PC-3 (cell line): ENCODE data around the gene C11orf58. TPM values are rescaled to one million over a fixed set of nuclear protein-coding genes. Genes with fewer than 3 reads are reported as not detected.

Source experiments
- ATAC-seq: fragments of 200-7000 bp; cut with Tn5 transposase; 2 replicates; pipeline ENCODE4 v1.9.1; 2020; ENCODE audit warnings: mild to moderate bottlenecking, moderate library complexity
- BruUV-seq: library from RNA; stranded (reverse); fragments of 400-500 nt; replicated peaks from 2 replicates; lab custom pipeline; 2021; lab: Mats Ljungman, UMichigan
- CTCF ChIA-PET: fragments of 300-600 bp; sonication (Branson Sonifier 250); formaldehyde crosslinking; loops from one replicate; lab custom pipeline; 2022; ENCODE audit warnings: antibody characterized with exemption; lab: Charles Lee
- POLR2A ChIA-PET: fragments of 300-600 bp; sonication (Branson Sonifier 250); formaldehyde crosslinking; loops from one replicate; lab custom pipeline; 2022; ENCODE audit warnings: antibody characterized with exemption; ENCODE audit not compliant: unreplicated experiment; lab: Charles Lee
- DNase-seq: peaks from one replicate; pipeline ENCODE4 v3.0.0-alpha.2; 2015
- H2AFZ ChIP-seq: fragments of 300-600 bp; sonication (generic); 2 replicates; pipeline ENCODE4 v1.6.0; 2016; ENCODE audit warnings: antibody characterized with exemption, low read length
- H3F3A ChIP-seq: fragments of 300-600 bp; sonication (generic); one replicate; pipeline ENCODE4 v1.6.0; 2017; ENCODE audit warnings: antibody characterized with exemption, low read length, control low read depth, mild to moderate bottlenecking; ENCODE audit not compliant: unreplicated experiment
- H3K27ac ChIP-seq: fragments of 300-600 bp; sonication (generic); 2 replicates; pipeline ENCODE4 v1.5.1; 2016; ENCODE audit warnings: mild to moderate bottlenecking, low read length
- H3K27me3 ChIP-seq: fragments of 300-600 bp; sonication (generic); 2 replicates; pipeline ENCODE4 v1.6.1; 2016; ENCODE audit warnings: low read length, mixed read lengths
- H3K36me3 ChIP-seq: fragments of 300-600 bp; sonication (generic); 2 replicates; pipeline ENCODE4 v1.6.1; 2016; ENCODE audit warnings: low read depth, mixed run types, low read length, mixed read lengths
- H3K4me1 ChIP-seq: fragments of 300-600 bp; sonication (generic); 2 replicates; pipeline ENCODE4 v1.5.1; 2016; ENCODE audit warnings: low read length; ENCODE audit not compliant: insufficient read depth
- H3K4me2 ChIP-seq: fragments of 300-600 bp; sonication (generic); 2 replicates; pipeline ENCODE4 v1.6.0; 2016; ENCODE audit warnings: low read length
- H3K4me3 ChIP-seq: fragments of 300-600 bp; sonication (generic); 2 replicates; pipeline ENCODE4 v1.5.1; 2016; ENCODE audit warnings: mild to moderate bottlenecking, low read length, mixed read lengths
- H3K79me2 ChIP-seq: fragments of 300-600 bp; sonication (generic); 2 replicates; pipeline ENCODE4 v1.6.1; 2017; ENCODE audit warnings: low read length, mixed read lengths
- H3K9ac ChIP-seq: fragments of 300-600 bp; sonication (generic); 2 replicates; pipeline ENCODE4 v1.6.0; 2016; ENCODE audit warnings: mild to moderate bottlenecking, low read length
- H3K9me2 ChIP-seq: fragments of 300-600 bp; sonication (generic); replicated peaks from 2 replicates; pipeline ENCODE4 v1.6.1; 2016; ENCODE audit warnings: mixed run types, low read length, mixed read lengths
- H3K9me3 ChIP-seq: fragments of 300-600 bp; sonication (generic); 2 replicates; pipeline ENCODE4 v1.6.1; 2016; ENCODE audit warnings: low read length, mixed read lengths
- H4K20me1 ChIP-seq: fragments of 300-600 bp; sonication (generic); 2 replicates; pipeline ENCODE4 v1.6.1; 2016; ENCODE audit warnings: low read length, mixed read lengths
- EZH2 ChIP-seq: fragments of 300-600 bp; sonication (generic); IDR thresholded peaks from one replicate; pipeline ENCODE4 v1.6.1; 2017; ENCODE audit warnings: antibody characterized with exemption, mild to moderate bottlenecking, low read length; ENCODE audit not compliant: unreplicated experiment
- EZH2phosphoT487 ChIP-seq: fragments of 300-600 bp; sonication (generic); IDR thresholded peaks from 2 replicates; pipeline ENCODE4 v1.6.1; 2018; ENCODE audit warnings: mild to moderate bottlenecking, antibody characterized with exemption, low read length, borderline replicate concordance
- intact Hi-C: fragments of 100-400 bp; cut with micrococcal nuclease; formaldehyde crosslinking; loops from 2 replicates; pipeline ENCODE4 v1.9.0; 2023
- total RNA-seq: library from RNA; depleted of rRNA; stranded (reverse); fragments of >200 nt; gene quantifications from 2 replicates; pipeline ENCODE4 v1.2.3, GENCODE V29; 2014
- TF ChIP-seq, protein P1 (sequence below): fragments of 300-600 bp; sonication (generic); conservative IDR thresholded peaks from 2 replicates; pipeline ENCODE4 v1.5.1; 2017; ENCODE audit warnings: antibody characterized with exemption, low read depth, mild to moderate bottlenecking, low read length

C11orf58 gene
- total RNA-seq, 1 experiment from 2014 or later = 157 TPM

DNA sequence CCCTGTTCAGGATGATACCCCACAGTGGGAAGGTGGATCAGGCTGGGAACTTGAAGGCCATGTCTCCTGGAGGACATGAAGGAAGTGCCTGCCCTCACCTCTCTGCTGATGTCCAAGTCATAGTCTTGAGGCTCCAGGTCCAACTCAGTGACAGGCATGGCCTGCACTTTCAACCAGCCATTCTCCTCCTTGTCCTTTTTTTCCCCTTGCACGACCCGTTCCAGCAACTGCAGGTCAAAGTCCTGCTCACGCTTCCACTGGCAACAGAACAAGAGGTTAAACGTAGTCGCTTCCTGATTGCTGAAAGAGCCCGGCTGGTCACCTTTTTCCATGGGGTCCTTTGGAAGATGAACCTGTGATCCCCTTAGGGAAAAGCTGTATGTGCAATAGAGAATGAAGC, 47.7 kb downstream of the C11orf58 start:
- H2AFZ ChIP-seq = no peak overlapping the region
- H3K4me3 ChIP-seq = no peak overlapping the region
- POLR2A ChIA-PET = interaction anchor here (0.7 kb wide), 1 partner anchor 32 kb away, joined by 4 read pairs; no protein-coding TSS in a partner anchor
- H3K27ac ChIP-seq = no peak overlapping the region
- no peaks in the 10 kb centered on the region for H3K9me3 ChIP-seq
- H3K9ac ChIP-seq = no peak overlapping the region
- no peaks in the 10 kb centered on the region for H3K36me3 ChIP-seq
- TF ChIP-seq, protein P1, sequence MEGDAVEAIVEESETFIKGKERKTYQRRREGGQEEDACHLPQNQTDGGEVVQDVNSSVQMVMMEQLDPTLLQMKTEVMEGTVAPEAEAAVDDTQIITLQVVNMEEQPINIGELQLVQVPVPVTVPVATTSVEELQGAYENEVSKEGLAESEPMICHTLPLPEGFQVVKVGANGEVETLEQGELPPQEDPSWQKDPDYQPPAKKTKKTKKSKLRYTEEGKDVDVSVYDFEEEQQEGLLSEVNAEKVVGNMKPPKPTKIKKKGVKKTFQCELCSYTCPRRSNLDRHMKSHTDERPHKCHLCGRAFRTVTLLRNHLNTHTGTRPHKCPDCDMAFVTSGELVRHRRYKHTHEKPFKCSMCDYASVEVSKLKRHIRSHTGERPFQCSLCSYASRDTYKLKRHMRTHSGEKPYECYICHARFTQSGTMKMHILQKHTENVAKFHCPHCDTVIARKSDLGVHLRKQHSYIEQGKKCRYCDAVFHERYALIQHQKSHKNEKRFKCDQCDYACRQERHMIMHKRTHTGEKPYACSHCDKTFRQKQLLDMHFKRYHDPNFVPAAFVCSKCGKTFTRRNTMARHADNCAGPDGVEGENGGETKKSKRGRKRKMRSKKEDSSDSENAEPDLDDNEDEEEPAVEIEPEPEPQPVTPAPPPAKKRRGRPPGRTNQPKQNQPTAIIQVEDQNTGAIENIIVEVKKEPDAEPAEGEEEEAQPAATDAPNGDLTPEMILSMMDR = no peak
- no peak for TF ChIP-seq EZH2
- TF ChIP-seq EZH2phosphoT487 = no peak
- H3F3A ChIP-seq = peaks cover 12% of the 10 kb centered on the region
- no peaks in the 10 kb centered on the region for H3K9me2 ChIP-seq
- no TSS peak for BruUV-seq
- intact Hi-C loops = loop anchor here (5.0 kb wide), 1 partner anchor 276 kb away; no protein-coding TSS in a partner anchor
- H3K4me1 ChIP-seq = peaks cover 42% of the 10 kb centered on the region
- no peaks in the 10 kb centered on the region for H3K79me2 ChIP-seq
- CTCF ChIA-PET = interaction anchor here (1.5 kb wide), 1 partner anchor 97 kb away, joined by 6 read pairs; no protein-coding TSS in a partner anchor
- H3K27me3 ChIP-seq = no peaks in the 10 kb centered on the region
- H4K20me1 ChIP-seq = no peaks in the 10 kb centered on the region
- no peak overlapping the region for H3K4me2 ChIP-seq
- ATAC-seq (no peak), DNase-seq (no peak)

DNA sequence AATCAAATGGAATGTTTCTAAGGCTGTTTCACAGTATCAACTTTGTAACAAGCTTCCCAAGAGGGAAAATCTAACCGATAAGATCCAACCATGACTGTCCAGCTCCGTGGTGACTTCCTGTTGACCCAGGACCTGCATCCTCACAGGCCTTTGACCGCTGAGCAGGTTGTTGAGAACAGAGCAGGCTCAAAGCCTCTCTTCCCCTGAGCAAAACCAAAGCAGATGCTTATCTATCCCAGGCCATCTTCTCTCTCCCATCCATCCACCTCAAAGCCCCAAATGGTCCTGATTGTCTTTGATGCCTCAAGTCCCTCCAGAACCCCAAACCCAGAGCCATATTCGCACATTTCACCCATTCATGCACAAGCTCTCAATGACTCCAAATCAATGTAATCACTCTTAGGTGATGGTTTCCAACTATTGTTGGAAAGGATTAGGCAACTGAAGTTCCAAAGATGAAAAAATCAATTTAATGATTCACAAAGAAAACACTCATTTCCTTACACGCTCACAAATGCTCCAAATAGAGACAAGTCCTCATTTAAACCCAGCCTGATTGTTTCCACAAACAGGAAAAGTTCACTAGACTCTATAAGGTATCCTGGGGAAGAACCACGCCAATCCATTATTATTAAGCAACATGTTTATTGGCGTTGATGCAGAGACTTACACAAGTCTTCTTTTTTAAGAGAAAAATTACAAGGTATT, 48.7 kb downstream of the C11orf58 start:
- no peak overlapping the region for H3K4me3 ChIP-seq
- ATAC-seq (peak; percentile 9; the same call in 1 of the 2 replicates), DNase-seq (peak; percentile 25)
- H3K27me3 ChIP-seq = no peaks in the 10 kb centered on the region
- H3K79me2 ChIP-seq = no peaks in the 10 kb centered on the region
- peaks cover 50% of the 10 kb centered on the region for H3K4me1 ChIP-seq
- no peak overlapping the region for H2AFZ ChIP-seq
- H3F3A ChIP-seq = peaks cover 12% of the 10 kb centered on the region
- no peaks in the 10 kb centered on the region for H3K9me3 ChIP-seq
- no peaks in the 10 kb centered on the region for H4K20me1 ChIP-seq
- POLR2A ChIA-PET = no interaction called here
- H3K9me2 ChIP-seq = no peaks in the 10 kb centered on the region
- H3K27ac ChIP-seq = peak overlapping the region; percentile 67
- no TSS peak for BruUV-seq
- H3K36me3 ChIP-seq = no peaks in the 10 kb centered on the region
- intact Hi-C loops = loop anchor here (5.0 kb wide), 1 partner anchor 275 kb away; no protein-coding TSS in a partner anchor
- no peak overlapping the region for H3K9ac ChIP-seq
- peak overlapping the region; percentile 61 for H3K4me2 ChIP-seq
- CTCF ChIA-PET = interaction anchor here (0.7 kb wide), 1 partner anchor 138 kb away, joined by 3 read pairs; no protein-coding TSS in a partner anchor
- TF ChIP-seq, protein P1 = no peak
- TF ChIP-seq EZH2phosphoT487 = no peak
- no peak for TF ChIP-seq EZH2
